Stimulated activated CD8-positive, alpha-beta memory T cell treated with anti-CD3 and anti-CD28 coated beads, Interleukin-15, amount 100 ng/mL, for 24 hours (primary cell): ENCODE measurements around the gene BANK1.

Source experiments
- DNase-seq: peaks from one replicate; pipeline ENCODE4 v3.0.0-alpha.2; 2020; ENCODE audit warnings: low read depth

BANK1 gene

GRCh38 chr4:102036016-102036415 is 245.5 kb downstream of the BANK1 start:
- no peak for DNase-seq

GRCh38 chr4:102036619-102037376 is 246.3 kb downstream of the BANK1 start:
- DNase-seq, result no peak

DNA sequence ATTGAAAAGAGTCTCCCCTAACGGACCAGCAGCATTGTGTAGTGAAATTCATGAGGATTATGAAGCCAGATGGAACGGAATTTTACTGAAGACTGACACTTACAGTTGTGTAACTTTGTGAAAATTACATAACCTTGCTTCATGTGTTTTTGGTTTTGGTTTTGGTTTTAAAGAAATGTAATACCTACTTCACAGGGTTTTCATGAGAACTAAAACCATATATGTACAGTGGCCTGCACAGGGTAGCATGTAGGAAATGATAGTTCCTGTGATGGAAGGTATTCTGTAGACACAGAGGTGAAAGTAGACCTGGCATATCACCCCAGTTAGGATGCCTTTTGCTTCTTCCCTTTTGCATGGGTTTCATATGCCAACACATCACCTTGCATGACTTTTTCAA is 247.0 kb downstream of the BANK1 start:
- DNase-seq, result no peak

GRCh38 chr4:102042871-102043802 is 252.6 kb downstream of the BANK1 start:
- DNase-seq, result no peak

GRCh38 chr4:102047616-102048015 is 257.1 kb downstream of the BANK1 start:
- DNase-seq, result no peak

- DNase-seq, result no peak
Observed at GRCh38 chr4:102055805-102056204, 265.3 kb downstream of the BANK1 start.

DNA sequence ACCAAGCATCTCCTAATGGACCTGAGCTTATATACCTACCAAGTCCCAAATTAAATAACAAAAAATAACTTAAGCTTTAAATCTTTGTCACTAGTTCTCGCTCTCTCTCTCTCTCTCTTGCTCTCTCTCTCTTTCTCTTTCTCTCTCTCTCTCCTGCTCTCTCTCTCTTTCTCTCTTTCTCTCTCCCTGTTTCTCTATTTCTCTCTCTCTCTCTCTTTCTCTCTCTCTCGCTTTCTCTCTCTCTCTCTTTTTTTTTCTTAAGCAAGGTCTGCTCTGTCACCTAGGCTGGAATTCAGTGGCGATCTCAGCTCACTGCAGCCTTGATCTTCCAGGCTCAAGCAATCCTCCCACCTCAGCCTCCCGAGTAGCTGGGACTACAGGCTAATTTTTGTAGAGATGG is 266.6 kb downstream of the BANK1 start:
- DNase-seq, result no peak

DNA sequence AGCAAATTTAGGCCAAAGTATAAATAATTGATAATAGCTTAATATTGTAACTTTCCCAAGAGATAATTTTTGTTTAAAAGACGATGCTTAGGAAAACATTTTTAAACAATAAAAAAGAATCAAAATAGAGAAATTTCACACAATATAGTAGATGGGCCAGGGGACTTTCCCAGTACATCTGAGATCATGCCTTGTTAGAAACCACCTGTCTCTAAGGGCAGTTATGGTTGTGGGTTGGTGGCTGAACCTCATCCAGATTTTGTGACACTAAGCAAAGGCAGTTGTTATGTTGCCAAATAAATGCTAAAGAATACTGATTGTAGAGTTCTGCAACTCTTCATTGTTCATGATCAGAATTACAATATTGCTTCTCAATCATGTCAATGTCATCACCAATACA is 270.6 kb downstream of the BANK1 start:
- DNase-seq, result no peak

- no peak for DNase-seq
Observed at GRCh38 chr4:102064747-102065442, 274.4 kb downstream of the BANK1 start.

DNA sequence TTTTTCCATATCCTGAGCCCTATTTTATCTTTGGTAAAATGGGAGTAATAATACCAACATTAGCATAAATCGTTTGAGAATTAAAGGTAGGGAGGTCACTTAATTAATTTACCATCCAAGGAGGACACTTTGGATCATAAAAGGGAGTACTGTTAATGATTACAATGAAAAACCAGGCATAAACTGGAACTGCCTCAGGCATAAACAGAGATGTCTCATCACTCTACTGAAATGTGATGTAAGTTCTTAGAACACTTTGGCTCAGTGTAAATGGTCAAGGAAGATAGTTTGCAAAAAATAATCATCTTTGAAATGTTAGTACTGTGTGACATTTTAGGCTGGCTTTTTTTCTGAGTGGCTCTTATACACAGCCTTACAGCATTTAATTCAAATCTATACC is 286.1 kb downstream of the BANK1 start:
- no peak for DNase-seq

DNA sequence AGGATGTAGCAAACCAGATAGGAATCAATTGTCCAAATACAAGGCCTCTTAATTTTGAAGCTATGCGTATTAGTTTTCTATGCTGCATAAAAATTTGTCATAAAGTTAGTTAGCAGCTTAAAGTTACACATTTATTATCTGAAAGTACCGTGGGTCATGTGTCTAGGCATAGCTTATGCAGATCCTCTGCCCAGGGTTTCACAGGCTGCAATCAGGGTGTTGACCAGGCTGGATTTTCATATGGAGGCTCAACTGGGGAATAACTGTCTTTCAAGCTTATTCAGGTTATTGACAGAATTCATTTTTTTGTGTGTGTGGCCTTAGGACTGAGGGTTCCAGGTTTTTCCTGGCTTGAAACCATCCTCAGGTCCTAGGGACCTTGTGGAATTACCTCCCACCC is 289.7 kb downstream of the BANK1 start:
- DNase-seq, result no peak

DNA sequence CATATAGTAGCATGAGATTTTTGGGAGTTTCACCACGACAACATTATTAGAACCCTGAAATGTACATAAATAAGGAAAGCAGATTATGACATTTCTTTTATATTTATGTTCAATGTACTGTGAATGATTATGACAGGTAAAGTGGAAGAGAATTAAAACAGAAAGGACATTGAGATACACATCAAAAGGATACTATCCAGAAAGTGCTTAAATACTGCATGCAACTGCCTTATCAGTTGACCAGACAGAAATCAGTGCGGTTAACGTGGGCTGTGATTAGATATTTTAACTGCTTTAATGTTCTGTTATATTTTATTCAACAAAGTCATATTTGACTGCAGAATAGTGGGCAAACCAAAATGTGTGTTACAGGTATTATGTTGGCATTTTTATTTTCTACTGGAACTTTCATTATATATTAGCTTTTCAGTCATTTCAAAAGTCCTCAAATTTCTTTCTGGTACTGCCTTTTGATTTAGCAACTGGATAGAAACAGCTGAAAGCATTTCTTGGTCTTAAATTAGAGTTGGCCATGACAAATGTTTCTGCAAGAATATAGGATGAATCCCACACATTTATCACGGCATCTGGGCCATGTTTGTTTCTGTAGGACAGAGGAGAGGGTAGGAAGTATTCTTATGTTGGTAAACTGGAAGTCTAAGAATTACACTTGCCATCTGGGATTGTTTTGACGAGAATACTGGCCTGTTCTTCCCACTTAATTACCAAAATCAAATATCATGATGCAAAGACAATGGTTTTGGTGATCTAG is 299.5 kb downstream of the BANK1 start:
- DNase-seq, result no peak

DNA sequence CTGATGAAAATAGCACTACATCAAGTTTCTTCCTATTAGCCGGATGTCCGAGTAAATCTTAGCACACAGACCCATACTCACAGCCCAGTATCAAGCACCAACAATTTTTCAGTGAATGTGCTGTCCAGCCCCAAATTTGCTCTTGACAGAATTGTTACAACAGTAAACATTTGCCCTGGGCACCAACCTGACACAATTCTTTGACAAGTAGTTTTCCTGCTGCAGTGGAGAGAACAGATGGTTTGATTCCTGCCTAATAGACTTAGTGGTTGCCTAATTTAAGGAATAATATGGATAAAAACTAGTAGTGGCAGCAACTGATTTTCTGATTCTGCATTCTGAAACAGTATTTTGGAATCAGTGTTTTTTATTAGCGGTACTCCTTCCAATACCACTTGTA is 301.1 kb downstream of the BANK1 start:
- no peak for DNase-seq

- DNase-seq, result no peak
Observed at GRCh38 chr4:102094481-102094880, 304.0 kb downstream of the BANK1 start.

GRCh38 chr4:102103368-102103767 is 312.8 kb downstream of the BANK1 start:
- no peak for DNase-seq

DNA sequence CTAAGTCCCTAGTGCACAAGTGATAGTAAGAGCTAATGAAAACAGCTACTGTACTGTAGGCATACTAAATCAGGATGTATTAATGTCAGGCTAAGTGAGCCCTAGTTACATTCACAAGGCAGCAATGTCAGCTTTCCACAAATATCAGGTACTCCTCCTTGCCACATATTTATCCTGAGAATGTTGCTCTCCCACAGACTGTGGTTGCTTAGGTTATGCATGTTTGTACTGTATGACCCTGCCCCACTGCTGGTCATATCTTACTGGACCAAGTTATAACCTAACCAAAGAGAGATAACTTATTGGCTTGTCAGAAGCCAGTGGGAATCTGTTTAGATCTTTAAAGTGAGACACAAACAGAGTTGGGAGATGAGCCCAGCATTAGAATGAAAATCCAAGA is 313.7 kb downstream of the BANK1 start:
- DNase-seq, result no peak

GRCh38 chr4:102105983-102106382 is 315.5 kb downstream of the BANK1 start:
- DNase-seq, result no peak

DNA sequence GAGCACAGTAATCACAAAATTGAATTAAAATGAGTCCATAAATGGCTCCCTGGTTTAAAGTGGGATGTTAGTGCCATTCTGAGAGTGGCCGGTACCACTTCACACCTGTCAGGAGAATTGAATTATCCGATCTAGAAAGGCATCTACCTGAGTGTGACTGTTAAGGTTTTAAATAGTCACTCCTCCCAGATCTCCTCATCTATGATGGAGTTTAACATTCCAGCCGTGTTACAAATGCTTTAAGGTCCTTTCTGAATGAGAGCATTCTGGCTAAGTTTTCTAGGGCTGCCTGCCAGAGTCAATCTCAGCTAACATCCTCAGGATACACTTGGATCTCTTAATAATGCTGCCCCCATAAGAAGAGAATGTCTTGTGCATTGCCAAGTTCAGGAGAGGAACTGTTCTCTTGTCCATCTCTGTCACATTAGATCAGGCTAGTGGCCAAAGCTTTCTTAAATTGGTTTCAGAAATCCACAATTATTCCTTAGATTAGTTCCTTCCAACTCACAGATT is 323.6 kb downstream of the BANK1 start:
- DNase-seq, result no peak

GRCh38 chr4:102116121-102116520 is 325.6 kb downstream of the BANK1 start:
- DNase-seq, result no peak

DNA sequence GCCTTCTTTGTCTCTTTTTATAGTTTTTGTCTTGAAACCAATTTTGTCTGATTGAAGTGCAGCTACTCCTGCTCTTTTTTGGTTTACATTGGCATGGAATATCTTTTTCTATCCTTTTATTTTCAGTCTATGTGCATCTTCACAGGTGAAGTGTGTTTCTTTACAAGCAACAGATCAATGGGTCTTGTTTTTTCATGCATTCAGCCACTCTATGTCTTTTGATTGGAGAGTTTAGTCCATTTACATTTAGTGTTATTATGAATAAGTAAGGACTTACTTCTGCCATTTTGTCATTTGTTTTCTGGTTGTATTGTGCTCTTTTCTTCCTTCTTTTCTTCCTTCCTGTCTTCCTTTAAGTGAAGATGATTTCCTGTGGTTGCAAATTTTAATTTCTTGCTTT is 330.3 kb downstream of the BANK1 start:
- no peak for DNase-seq
